ENCODE data around the gene CERS2.

CERS2 gene

GRCh38 chr1:150997126-150997872 lies 22.7 kb upstream of the CERS2 start:
- no peak for DNase-seq

- peak; percentile 20 for DNase-seq
Observed at GRCh38 chr1:150995896-150996295, 21.3 kb upstream of the CERS2 start.

GRCh38 chr1:150995460-150995859 lies 20.8 kb upstream of the CERS2 start:
- no peak for DNase-seq

GRCh38 chr1:150994248-150994647 lies 19.6 kb upstream of the CERS2 start:
- no peak for DNase-seq

GRCh38 chr1:150992626-150993025 lies 18.0 kb upstream of the CERS2 start:
- no peak for DNase-seq

- DNase-seq, result no peak
Observed at GRCh38 chr1:150987924-150988323, 13.3 kb upstream of the CERS2 start.

- DNase-seq, result no peak
Observed at GRCh38 chr1:150985179-150985825, 10.7 kb upstream of the CERS2 start.

- DNase-seq, result no peak
Observed at GRCh38 chr1:150981805-150982712, 7.4 kb upstream of the CERS2 start, which contains the start of gene ANXA9. Gene ANXA9 (plus strand): TSS chr1:150982292. CDS start chr1:150983106, 814 bp downstream.

GRCh38 chr1:150981177-150981804 lies 6.7 kb upstream of the CERS2 start:
- peak; percentile 97 for DNase-seq

- DNase-seq, result peak; percentile 87
Observed at GRCh38 chr1:150979092-150980056, 4.7 kb upstream of the CERS2 start.

- DNase-seq, result no peak
Observed at GRCh38 chr1:150976879-150977694, 2.5 kb upstream of the CERS2 start.

GRCh38 chr1:150976401-150976821 lies 1.8 kb upstream of the CERS2 start:
- DNase-seq, result no peak

- DNase-seq, result peak; percentile 13
Observed at GRCh38 chr1:150973836-150974579, 627 bp downstream of the CERS2 start.

GRCh38 chr1:150973258-150973835 lies 1.3 kb downstream of the CERS2 start:
- DNase-seq, result no peak

GRCh38 chr1:150972417-150972940 lies 2.2 kb downstream of the CERS2 start:
- DNase-seq, result no peak

- no peak for DNase-seq
Observed at GRCh38 chr1:150971583-150972416, 2.8 kb downstream of the CERS2 start.

- no peak for DNase-seq
Observed at GRCh38 chr1:150970808-150971582, 3.6 kb downstream of the CERS2 start.

- no peak for DNase-seq
Observed at GRCh38 chr1:150969626-150970025, 5.0 kb downstream of the CERS2 start.
